GM12891 (cell line): ENCODE results near the gene CLIC3.

ENCODE experiments used
- POLR2A ChIP-seq: IDR thresholded peaks from 2 replicates; pipeline ENCODE4 v1.6.1; 2011; ENCODE audit warnings: low read depth, low read length, control low read depth
- TAF1 ChIP-seq: IDR thresholded peaks from 2 replicates; pipeline ENCODE4 v1.6.1; 2011; ENCODE audit warnings: low read depth, low read length, control low read depth

- no peak for TF ChIP-seq POLR2A
- TF ChIP-seq TAF1 = no peak
Observed at GRCh38 chr9:137007816-137008270, 11.5 kb upstream of the CLIC3 start.
